Mucosa of stomach (tissue), 1 donor: ENCODE measurements around the gene VWCE.

Experiments
- H3K27me3 ChIP-seq: one replicate; pipeline ENCODE4 v1.7.0; 2013; ENCODE audit warnings: mild to moderate bottlenecking, low read length; ENCODE audit not compliant: control insufficient read depth, insufficient read depth
- H3K36me3 ChIP-seq: one replicate; pipeline ENCODE4 v1.7.0; 2013; ENCODE audit warnings: low read length; ENCODE audit not compliant: control insufficient read depth, insufficient read depth
- H3K4me1 ChIP-seq: one replicate; pipeline ENCODE4 v1.7.0; 2013; ENCODE audit warnings: mild to moderate bottlenecking, low read length; ENCODE audit not compliant: control insufficient read depth, insufficient read depth
- H3K4me3 ChIP-seq: one replicate; pipeline ENCODE4 v1.7.0; 2013; ENCODE audit warnings: low read length
- H3K9ac ChIP-seq: one replicate; pipeline ENCODE4 v1.7.0; 2013; ENCODE audit warnings: mild to moderate bottlenecking, low read length, moderate library complexity
- H3K9me3 ChIP-seq: one replicate; pipeline ENCODE4 v1.7.0; 2013; ENCODE audit warnings: mild to moderate bottlenecking, low read length, moderate library complexity; ENCODE audit not compliant: control insufficient read depth
- donor health status: Pancreatic carcinoma.

The VWCE gene

GRCh38 chr11:61293867-61294716 lies 1.0 kb downstream of the VWCE start:
- H3K4me3 ChIP-seq, result peak overlapping the region; percentile 50
- H3K9ac ChIP-seq, result peak overlapping the region; percentile 63
- H3K27me3 ChIP-seq, result peaks cover 28% of the 10 kb centered on the region
- H3K4me1 ChIP-seq, result peaks cover 17% of the 10 kb centered on the region
- H3K9me3 ChIP-seq, result no peaks in the 10 kb centered on the region
- no peaks in the 10 kb centered on the region for H3K36me3 ChIP-seq

GRCh38 chr11:61292356-61292755 lies 2.8 kb downstream of the VWCE start:
- H3K9me3 ChIP-seq, result no peaks in the 10 kb centered on the region
- peaks cover 28% of the 10 kb centered on the region for H3K27me3 ChIP-seq
- H3K9ac ChIP-seq, result no peak overlapping the region
- H3K4me1 ChIP-seq, result peaks cover 17% of the 10 kb centered on the region
- no peaks in the 10 kb centered on the region for H3K36me3 ChIP-seq
- no peak overlapping the region for H3K4me3 ChIP-seq

- no peak overlapping the region for H3K9ac ChIP-seq
- peaks cover 17% of the 10 kb centered on the region for H3K4me1 ChIP-seq
- H3K36me3 ChIP-seq, result no peaks in the 10 kb centered on the region
- H3K9me3 ChIP-seq, result no peaks in the 10 kb centered on the region
- no peak overlapping the region for H3K4me3 ChIP-seq
- peaks cover 28% of the 10 kb centered on the region for H3K27me3 ChIP-seq
These were observed 4.0 kb downstream of the VWCE start for GRCh38 chr11:61290905-61291690.

GRCh38 chr11:61287338-61287977 lies 7.7 kb downstream of the VWCE start:
- H3K4me3 ChIP-seq, result no peak overlapping the region
- H3K36me3 ChIP-seq, result no peaks in the 10 kb centered on the region
- peaks cover 5% of the 10 kb centered on the region for H3K27me3 ChIP-seq
- H3K4me1 ChIP-seq, result no peaks in the 10 kb centered on the region
- H3K9me3 ChIP-seq, result no peaks in the 10 kb centered on the region
- H3K9ac ChIP-seq, result no peak overlapping the region

DNA sequence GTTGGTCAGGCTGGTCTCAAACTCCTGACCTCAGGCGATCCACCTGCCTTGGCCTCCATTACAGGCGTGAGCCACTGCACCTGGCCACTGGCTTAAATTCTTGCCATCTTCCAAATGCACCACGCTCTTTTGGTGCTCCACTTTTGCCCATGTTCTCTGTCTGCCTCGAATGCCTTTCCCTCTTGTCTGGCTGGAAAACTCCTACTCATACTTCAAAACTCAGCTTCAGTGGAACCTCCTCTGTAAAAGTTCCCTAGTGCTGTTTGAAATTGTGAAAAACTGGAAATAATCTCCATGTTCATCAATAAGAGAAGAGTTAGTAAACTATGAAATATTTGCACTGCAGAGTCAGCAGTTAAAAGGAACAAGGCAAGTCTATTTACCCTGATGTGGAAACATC lies 11.5 kb downstream of the VWCE start:
- Histone ChIP-seq H3K27me3 (peaks cover 5% of the 10 kb centered on the region), H3K9ac (no peak overlapping the region)

DNA sequence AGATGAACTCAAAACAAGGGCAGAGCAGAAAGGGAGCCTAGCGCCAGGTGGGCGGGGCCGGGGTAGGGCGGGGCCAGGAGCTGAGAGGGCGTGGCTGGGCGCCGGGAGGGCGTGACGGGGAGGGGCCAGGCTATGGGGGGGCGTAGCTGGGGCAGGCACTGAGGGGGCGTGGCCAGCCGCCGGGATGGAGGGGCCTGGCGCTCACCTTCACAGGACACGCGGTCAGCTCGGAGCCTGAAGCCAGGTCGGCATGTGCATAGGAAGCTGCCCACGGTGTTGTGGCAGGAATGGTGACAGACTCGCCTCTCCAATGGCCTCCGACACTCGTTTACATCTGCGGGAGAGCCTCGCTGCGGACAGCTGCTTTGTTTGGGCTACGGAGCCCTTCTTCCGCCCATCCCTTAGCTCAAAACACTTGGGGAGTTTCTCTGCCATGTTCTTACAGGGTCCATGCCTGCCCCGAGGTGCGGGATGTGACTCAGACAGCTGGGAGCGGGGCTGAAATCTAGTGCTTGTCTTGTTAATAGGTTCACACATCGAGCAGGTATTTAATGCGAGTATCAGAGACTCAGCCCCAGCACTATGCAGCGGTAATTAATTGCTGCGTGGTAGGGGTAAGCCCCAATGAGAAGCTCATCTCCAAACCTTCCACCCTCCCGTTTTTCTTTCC lies 13.4 kb downstream of the VWCE start:
- Histone ChIP-seq H3K36me3 (no peaks in the 10 kb centered on the region), H3K4me1 (peaks cover 10% of the 10 kb centered on the region), H3K27me3 (peaks cover 5% of the 10 kb centered on the region), H3K4me3 (no peak overlapping the region), H3K9ac (no peak overlapping the region), H3K9me3 (no peaks in the 10 kb centered on the region)

More for the DNA sequence above, 11.5 kb downstream of the VWCE start:
- Histone ChIP-seq H3K4me3 (no peak overlapping the region), H3K9me3 (no peaks in the 10 kb centered on the region), H3K4me1 (peaks cover 10% of the 10 kb centered on the region), H3K36me3 (no peaks in the 10 kb centered on the region)

DNA sequence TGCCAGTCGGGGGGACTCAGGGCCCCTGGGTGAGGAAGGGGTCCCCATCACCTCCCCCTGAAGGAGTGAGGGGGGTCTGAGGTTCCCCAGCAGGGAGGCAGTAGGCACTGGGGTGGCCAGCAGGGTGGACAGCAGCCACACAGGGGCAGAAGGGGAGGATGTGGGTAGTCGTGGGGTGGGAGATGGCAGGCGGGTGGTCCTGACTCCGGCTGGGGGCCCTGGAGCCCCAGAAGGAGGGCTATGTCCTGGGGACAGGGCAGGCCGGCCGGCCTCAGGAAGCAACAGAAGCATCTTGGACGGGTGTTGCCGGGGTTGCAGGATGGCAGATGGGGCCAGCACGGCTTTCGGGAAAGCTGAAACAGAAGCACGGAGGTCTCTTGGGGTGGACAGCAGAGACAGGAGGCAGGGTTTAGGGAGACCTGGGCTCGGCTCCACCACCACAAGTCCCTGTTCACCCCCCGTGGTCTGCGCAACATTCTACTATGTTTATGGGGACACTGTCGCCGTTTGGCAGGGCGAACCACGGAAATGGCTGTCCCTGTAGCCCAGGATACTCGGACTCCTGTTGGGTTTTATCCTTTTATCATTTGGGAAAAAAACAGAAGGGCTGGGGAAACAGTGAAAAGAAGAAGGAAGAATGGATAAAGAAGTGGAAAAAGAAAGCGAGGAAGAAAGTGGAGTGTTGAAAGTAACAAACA lies 14.1 kb downstream of the VWCE start:
- H3K9me3 ChIP-seq, result no peaks in the 10 kb centered on the region
- H3K9ac ChIP-seq, result no peak overlapping the region
- H3K27me3 ChIP-seq, result peaks cover 5% of the 10 kb centered on the region
- no peak overlapping the region for H3K4me3 ChIP-seq
- H3K4me1 ChIP-seq, result peaks cover 10% of the 10 kb centered on the region
- no peaks in the 10 kb centered on the region for H3K36me3 ChIP-seq

- Histone ChIP-seq H3K9ac (no peak overlapping the region), H3K4me1 (peaks cover 10% of the 10 kb centered on the region), H3K9me3 (no peaks in the 10 kb centered on the region), H3K27me3 (peaks cover 5% of the 10 kb centered on the region), H3K4me3 (no peak overlapping the region), H3K36me3 (no peaks in the 10 kb centered on the region)
These were observed 15.0 kb downstream of the VWCE start for GRCh38 chr11:61279934-61280659.

GRCh38 chr11:61278001-61278470 lies 17.1 kb downstream of the VWCE start:
- peaks cover 20% of the 10 kb centered on the region for H3K4me1 ChIP-seq
- H3K9me3 ChIP-seq, result no peaks in the 10 kb centered on the region
- peaks cover 10% of the 10 kb centered on the region for H3K27me3 ChIP-seq
- H3K9ac ChIP-seq, result no peak overlapping the region
- no peaks in the 10 kb centered on the region for H3K36me3 ChIP-seq
- H3K4me3 ChIP-seq, result no peak overlapping the region

- Histone ChIP-seq H3K9me3 (no peaks in the 10 kb centered on the region), H3K9ac (no peak overlapping the region), H3K4me3 (no peak overlapping the region), H3K36me3 (no peaks in the 10 kb centered on the region), H3K4me1 (peaks cover 20% of the 10 kb centered on the region), H3K27me3 (peaks cover 10% of the 10 kb centered on the region)
These were observed 17.7 kb downstream of the VWCE start for GRCh38 chr11:61277186-61278000.
